Left lung (tissue), 10 donors: ENCODE results near the gene COQ8B. TPM values are rescaled to one million over a fixed set of nuclear protein-coding genes. Genes with fewer than 3 reads are reported as not detected.
"Not testable (repeated sequence)": the region's sequence is repeated elsewhere in the genome, so short reads cannot be mapped to it uniquely, and the experiment has no call there.

Experiments used
- ATAC-seq: fragments of 200-7000 bp; cut with Tn5 transposase; one replicate; pipeline ENCODE4 v1.9.1; 2020; ENCODE audit warnings: moderate library complexity
- DNase-seq, 4 donors: peaks; one replicate each; pipeline ENCODE4 v3.0.0-alpha.2; 2013 to 2020
- H3K27ac ChIP-seq, 2 donors: fragments of 200-600 bp; sonication (generic) in 1 of 2; one replicate each; pipeline versions ENCODE4 v1.5.0 to v1.8.0; 2020 to 2021
- H3K27me3 ChIP-seq, 2 donors: fragments of 200-600 bp; sonication (generic) in 1 of 2; one replicate each; pipeline versions ENCODE4 v1.5.0 to v1.8.0; 2020 to 2021
- H3K36me3 ChIP-seq, 2 donors: fragments of 200-600 bp; sonication (generic) in 1 of 2; one replicate each; pipeline versions ENCODE4 v1.5.0 to v1.8.0; 2020 to 2021
- H3K4me1 ChIP-seq, 2 donors: fragments of 200-600 bp; one replicate each; pipeline ENCODE4 v1.8.0; 2021
- H3K4me3 ChIP-seq, 2 donors: fragments of 200-600 bp; sonication (generic) in 1 of 2; one replicate each; pipeline versions ENCODE4 v1.5.0 to v1.8.0; 2020 to 2021; ENCODE audit warnings: mild to moderate bottlenecking in 1 of 2
- H3K9me3 ChIP-seq, 2 donors: fragments of 200-600 bp; sonication (generic) in 1 of 2; one replicate each; pipeline versions ENCODE4 v1.5.0 to v1.8.0; 2020 to 2021
- CTCF ChIP-seq, 2 donors: fragments of 200-600 bp; sonication (generic) in 1 of 2; IDR thresholded peaks; one replicate each; pipeline versions ENCODE4 v1.5.0 to v1.8.0; 2021; ENCODE audit warnings: antibody characterized with exemption in 2 of 2
- intact Hi-C, 2 donors: fragments of 100-400 bp; cut with DNase I; formaldehyde crosslinking; loops; one replicate each; pipeline versions ENCODE4 v1.11.2 to v1.14.2; 2022
- polyA plus RNA-seq, 6 donors: library from polyadenylated mRNA; unstranded; fragments of 120-200 nt; gene quantifications; one replicate each; pipeline ENCODE4 v1.2.1, GENCODE V29; 2013; ENCODE audit not compliant: insufficient read length in 6 of 6
- total RNA-seq, 2 donors: library from RNA; stranded (reverse); fragmentation: NEBNext Ultra II Directional; extraction: Animal tissue kit (Norgen Biotek cat#: 25700); gene quantifications; one replicate each; pipeline ENCODE4 v1.2.1, GENCODE V29; 2021
- donor health status: DM: no; HTN: yes; CAD: no.
- donor health status: DM: no; HTN: no; CAD: no.

COQ8B gene
- total and polyA plus RNA-seq, 8 donors, result 29.8 to 48.1 (median 34.1) TPM

DNA sequence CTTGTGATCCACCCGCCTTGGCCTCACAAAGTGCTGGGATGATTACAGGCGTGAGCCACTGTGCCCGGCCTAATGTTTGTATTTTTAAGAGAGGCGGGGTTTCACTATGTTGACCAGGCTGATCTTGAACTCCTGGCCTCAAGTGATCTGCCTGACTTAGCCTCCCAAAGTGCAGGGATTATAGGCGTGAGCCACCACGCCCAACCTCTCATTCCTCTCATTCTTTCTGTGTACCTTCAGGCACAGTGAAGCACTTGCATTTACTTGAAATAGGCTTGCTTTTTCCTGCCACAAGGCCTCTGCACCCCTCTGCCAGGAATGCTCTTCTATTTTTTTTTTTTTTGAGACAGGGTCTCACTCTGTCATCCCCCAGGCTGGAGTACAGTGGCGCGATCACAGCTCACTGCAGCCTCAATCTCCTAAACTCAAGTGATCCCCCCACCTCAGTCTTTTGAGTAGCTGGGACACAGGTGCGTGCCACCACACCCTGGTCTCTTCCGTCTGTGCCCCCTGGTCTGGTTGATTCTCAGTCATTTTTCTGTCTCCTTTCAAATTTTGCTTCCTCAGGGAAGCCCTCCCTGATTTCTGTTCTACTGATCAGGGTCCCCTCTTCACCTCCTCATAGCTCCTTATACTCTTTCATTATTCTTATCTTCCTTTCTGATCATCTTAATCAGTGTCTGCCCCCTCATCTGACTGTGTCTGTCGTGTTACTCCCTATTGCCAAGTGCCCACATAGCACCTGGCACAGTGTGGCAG lies 18.5 kb upstream of the COQ8B start:
- no peak overlapping the region for H3K4me3 ChIP-seq
- no peaks in the 10 kb centered on the region for H3K27me3 ChIP-seq
- H3K36me3 ChIP-seq, result peaks cover 0 to 100% of the 10 kb centered on the region in 2 donors
- H3K4me1 ChIP-seq, result no peaks in the 10 kb centered on the region
- no peaks in the 10 kb centered on the region for H3K9me3 ChIP-seq
- no peak for DNase-seq
- ATAC-seq, result peak; percentile 69
- intact Hi-C loops, result no loop called here
- H3K27ac ChIP-seq, result peak overlapping the region in 1 of 2 donors; percentile 19
- TF ChIP-seq CTCF (IDR thresholded peaks at IDR 0.05), result no peak

DNA sequence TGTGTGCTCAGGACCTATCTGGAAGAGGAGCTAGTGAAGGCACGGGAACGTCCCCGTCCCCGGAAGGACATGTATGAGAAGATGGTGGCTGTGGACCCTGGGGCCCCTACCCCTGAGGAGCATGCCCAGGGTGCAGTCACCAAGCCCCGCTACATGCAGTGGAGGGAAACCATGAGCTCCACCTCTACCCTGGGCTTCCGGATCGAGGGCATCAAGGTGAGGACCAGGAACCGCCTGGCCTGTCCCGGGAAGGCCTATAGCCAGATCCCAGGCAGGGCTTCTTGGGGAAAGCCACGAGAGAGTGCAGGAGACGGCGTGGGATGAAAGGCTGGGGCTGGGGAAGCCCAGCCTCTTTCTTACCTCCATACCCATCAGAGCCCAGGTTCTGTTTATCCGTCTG lies 16.5 kb upstream of the COQ8B start:
- intact Hi-C loops, result no loop called here
- Histone ChIP-seq H3K36me3 (peaks cover 0 to 100% of the 10 kb centered on the region in 2 donors), H3K9me3 (no peaks in the 10 kb centered on the region), H3K4me1 (no peaks in the 10 kb centered on the region), H3K27me3 (no peaks in the 10 kb centered on the region), H3K27ac (no peak overlapping the region), H3K4me3 (no peak overlapping the region)
- DNase-seq, result no peak
- TF ChIP-seq CTCF (IDR thresholded peaks at IDR 0.05), result no peak
- no peak for ATAC-seq

GRCh38 chr19:40732304-40732703 lies 15.6 kb upstream of the COQ8B start:
- peaks cover 0 to 100% of the 10 kb centered on the region in 2 donors for H3K36me3 ChIP-seq
- DNase-seq, intact Hi-C loops, H3K4me3 ChIP-seq, H3K27me3 ChIP-seq, H3K4me1 ChIP-seq, H3K27ac ChIP-seq, H3K9me3 ChIP-seq, ATAC-seq: not testable (repeated sequence)

DNA sequence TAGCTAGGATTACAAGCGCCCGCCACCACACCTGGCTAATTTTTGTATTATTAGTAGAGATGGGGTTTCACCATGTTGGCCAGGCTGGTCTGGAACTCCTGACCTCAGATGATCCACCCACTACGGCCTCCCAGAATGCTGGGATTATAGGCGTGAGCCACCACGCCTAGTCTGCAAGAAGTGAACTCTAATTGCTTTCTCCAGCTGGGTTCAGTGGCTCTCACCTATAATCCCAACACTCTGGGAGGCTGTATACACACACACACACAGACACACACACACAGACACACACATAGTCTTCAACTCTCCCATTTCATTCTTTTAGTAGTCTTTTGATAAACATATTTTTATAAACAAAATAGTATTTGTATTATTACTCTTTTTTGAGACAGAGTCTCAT lies 13.4 kb upstream of the COQ8B start:
- intact Hi-C loops, H3K27me3 ChIP-seq, H3K9me3 ChIP-seq, H3K27ac ChIP-seq, DNase-seq, ATAC-seq, H3K4me3 ChIP-seq, H3K4me1 ChIP-seq: not testable (repeated sequence)
- H3K36me3 ChIP-seq, result peaks cover 0 to 100% of the 10 kb centered on the region in 2 donors

DNA sequence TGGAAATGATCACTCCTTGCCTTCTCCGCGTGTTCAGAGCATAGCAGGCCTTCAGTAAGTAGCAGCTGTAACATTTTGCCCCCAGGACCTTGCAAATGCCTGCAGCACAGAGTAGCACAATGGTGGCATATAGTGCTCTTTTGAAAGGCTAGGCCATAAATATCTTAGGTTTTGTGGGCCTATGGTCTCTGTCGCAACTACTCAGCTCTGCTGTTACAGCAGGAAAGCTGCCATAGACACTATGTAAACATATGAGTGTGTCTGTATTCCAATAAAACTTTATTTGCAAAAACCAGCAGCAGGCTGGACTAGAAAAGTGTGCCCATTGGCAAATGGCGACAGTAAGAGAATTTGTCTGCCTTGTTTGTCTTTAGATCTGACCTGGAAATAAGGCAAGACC lies 9.6 kb upstream of the COQ8B start:
- Histone ChIP-seq H3K9me3 (no peaks in the 10 kb centered on the region), H3K27me3 (no peaks in the 10 kb centered on the region), H3K27ac (no peak overlapping the region), H3K36me3 (peaks cover 0 to 94% of the 10 kb centered on the region in 2 donors), H3K4me1 (peaks cover 8 to 40% of the 10 kb centered on the region in 2 donors), H3K4me3 (no peak overlapping the region)
- intact Hi-C loops, result no loop called here
- no peak for DNase-seq
- no peak for TF ChIP-seq CTCF (IDR thresholded peaks at IDR 0.05)
- no peak for ATAC-seq

- Histone ChIP-seq H3K4me1 (peaks cover 21 to 54% of the 10 kb centered on the region in 2 donors), H3K4me3 (no peak overlapping the region), H3K27me3 (no peaks in the 10 kb centered on the region), H3K27ac (no peak overlapping the region), H3K9me3 (no peaks in the 10 kb centered on the region), H3K36me3 (peaks cover 0 to 80% of the 10 kb centered on the region in 2 donors)
- DNase-seq (no peak), ATAC-seq (no peak)
- intact Hi-C loops, result no loop called here
- no peak for TF ChIP-seq CTCF (IDR thresholded peaks at IDR 0.05)
Observed at GRCh38 chr19:40724855-40725254, 8.2 kb upstream of the COQ8B start.
